Testis (tissue), 2 donors: ENCODE measurements around the gene SND1.

Source experiments
- CTCF ChIP-seq, 3 experiments: fragments of 450-650 bp in 2 of 3; fragments of 200-600 bp in 1 of 3; sonication (generic) in 1 of 3; IDR thresholded peaks; one replicate each; pipeline ENCODE4 v1.5.1; 2016 to 2019; ENCODE audit warnings: antibody characterized with exemption in 3 of 3, mild to moderate bottlenecking in 2 of 3, moderate library complexity in 1 of 3
- POLR2A ChIP-seq: fragments of 450-650 bp; IDR thresholded peaks from one replicate; pipeline ENCODE4 v1.6.1; 2017; ENCODE audit warnings: antibody characterized with exemption, mild to moderate bottlenecking, moderate library complexity

DNA sequence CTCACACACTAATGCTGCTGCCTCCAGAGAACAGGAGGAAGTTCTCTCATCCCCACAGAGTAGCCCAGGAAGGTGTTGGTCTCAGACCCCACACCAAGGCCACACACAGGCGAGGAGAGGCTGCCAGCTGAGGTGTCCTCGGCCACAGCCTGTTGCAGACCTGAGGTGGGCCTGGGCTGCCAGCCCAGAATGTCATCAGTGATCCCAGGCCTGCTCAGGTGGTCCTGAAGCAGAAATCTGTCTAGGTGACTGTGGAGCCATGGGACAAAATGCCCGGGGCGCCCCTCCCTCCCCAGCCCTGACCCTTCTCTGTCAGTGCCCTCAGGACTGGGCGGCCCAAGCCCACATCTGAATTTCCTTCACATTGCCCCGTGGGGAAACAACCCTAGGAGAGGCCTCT, 422.7 kb downstream of the SND1 start:
- no peak for TF ChIP-seq CTCF (IDR thresholded peaks at IDR 0.05)
- no peak for TF ChIP-seq POLR2A
